Fibroblast of lung (primary cell): ENCODE measurements around the gene TSPAN11. TPM values are rescaled to one million over a fixed set of nuclear protein-coding genes. Genes with fewer than 3 reads are reported as not detected.

ENCODE experiments used
- DNase-seq, 2 donors: peaks; one replicate each; pipeline versions ENCODE4 v3.0.0 to v3.0.0-alpha.2; 2010; ENCODE audit warnings: low read depth in 2 of 2
- H2AFZ ChIP-seq: 2 replicates; pipeline ENCODE4 v1.5.1; 2012; ENCODE audit warnings: low read length, control low read depth, inconsistent platforms
- H3K27ac ChIP-seq: 2 replicates; pipeline ENCODE4 v1.5.1; 2011; ENCODE audit warnings: low read length, control low read depth; ENCODE audit not compliant: insufficient read depth
- H3K27me3 ChIP-seq: 2 replicates; pipeline ENCODE4 v1.5.1; 2011; ENCODE audit warnings: mild to moderate bottlenecking, low read length; ENCODE audit not compliant: control insufficient read depth, insufficient read depth
- H3K36me3 ChIP-seq: 2 replicates; pipeline ENCODE4 v1.5.1; 2011; ENCODE audit warnings: low read length; ENCODE audit not compliant: control insufficient read depth, insufficient read depth
- H3K4me1 ChIP-seq: 2 replicates; pipeline ENCODE4 v1.5.1; 2011; ENCODE audit warnings: low read length; ENCODE audit not compliant: control insufficient read depth, insufficient read depth; ENCODE audit errors: extremely low read depth
- H3K4me2 ChIP-seq: 2 replicates; pipeline ENCODE4 v1.5.1; 2011; ENCODE audit warnings: low read length, control low read depth; ENCODE audit not compliant: insufficient read depth; ENCODE audit errors: extremely low read depth
- H3K4me3 ChIP-seq, 4 experiments: fragments of 200-600 bp in 1 of 4; sonication (generic) in 1 of 4; replicated peaks in 1 of 4; 2 replicates each; pipeline ENCODE4 v1.5.1; 2011 to 2016; ENCODE audit warnings: low read length in 4 of 4, low read depth in 3 of 4, mild to moderate bottlenecking in 3 of 4, control low read depth in 2 of 4, inconsistent platforms in 1 of 4, mixed read lengths in 1 of 4; ENCODE audit not compliant: insufficient read depth in 1 of 4; ENCODE audit errors: control extremely low read depth in 1 of 4
- H3K79me2 ChIP-seq: 2 replicates; pipeline ENCODE4 v1.5.1; 2012; ENCODE audit warnings: mild to moderate bottlenecking, low read length, inconsistent platforms; ENCODE audit not compliant: control insufficient read depth, insufficient read depth
- H3K9ac ChIP-seq: 2 replicates; pipeline ENCODE4 v1.5.1; 2011; ENCODE audit warnings: mild to moderate bottlenecking, low read length, control low read depth; ENCODE audit not compliant: insufficient read depth
- H3K9me3 ChIP-seq: 2 replicates; pipeline ENCODE4 v1.5.1; 2012; ENCODE audit warnings: low read depth, low read length; ENCODE audit not compliant: control insufficient read depth, insufficient read depth
- H4K20me1 ChIP-seq: 2 replicates; pipeline ENCODE4 v1.5.1; 2011; ENCODE audit warnings: low read length; ENCODE audit not compliant: control insufficient read depth, insufficient read depth; ENCODE audit errors: extremely low read depth
- EZH2 ChIP-seq: IDR thresholded peaks from 2 replicates; pipeline ENCODE4 v1.5.1; 2012; ENCODE audit warnings: low read length, control low read depth, mild to moderate bottlenecking; ENCODE audit errors: missing control alignments
- polyA plus RNA-seq, 2 donors: library from polyadenylated mRNA; depleted of rRNA in 1 of 2; stranded (reverse) in 1 of 2; unstranded in 1 of 2; fragments of >200 nt; gene quantifications; 2 replicates each; pipeline ENCODE4 v1.2.1, GENCODE V29; 2011 to 2012; ENCODE audit warnings: missing spikeins in 1 of 2
- total RNA-seq: library from RNA; depleted of rRNA; stranded (reverse); fragments of >200 nt; gene quantifications from 2 replicates; pipeline ENCODE4 v1.2.1, GENCODE V29; 2014
- TF ChIP-seq, protein P1 (sequence below), 2 donors: IDR thresholded peaks in 1 of 2; conservative IDR thresholded peaks in 1 of 2; 1 replicate in 1 of 2; 2 replicates in 1 of 2; pipeline ENCODE4 v1.5.1; 2011 to 2012; ENCODE audit warnings: low read length in 2 of 2, control low read depth in 1 of 2, inconsistent platforms in 1 of 2, low read depth in 1 of 2, mild to moderate bottlenecking in 1 of 2

Gene TSPAN11
- total and polyA plus RNA-seq, 2 donors (not counting 1 experiment from before 2014, with no cell fraction given): 0.02 to 2.6 TPM

DNA sequence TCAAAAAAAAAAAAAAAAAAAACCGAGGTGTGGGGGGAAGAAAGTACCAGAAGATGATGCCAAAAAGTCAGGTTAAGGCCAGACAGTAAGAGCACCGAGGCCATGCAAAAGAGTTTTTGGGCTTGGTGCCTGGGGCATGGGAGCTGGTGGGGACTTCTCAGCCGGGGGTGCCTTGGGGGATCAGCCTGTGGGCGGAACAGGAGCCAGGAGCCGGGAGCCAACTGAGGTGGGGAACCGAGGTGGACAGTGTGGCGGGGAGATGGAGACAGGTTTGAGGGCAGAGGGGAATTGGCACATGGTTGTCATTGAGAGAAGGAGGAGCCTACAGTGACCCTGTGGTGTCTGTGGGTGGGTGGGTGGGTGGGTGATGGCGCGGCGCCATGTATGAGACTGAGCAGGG lies 33.2 kb downstream of the TSPAN11 start:
- no peaks in the 10 kb centered on the region for H4K20me1 ChIP-seq
- H3K9ac ChIP-seq: no peak overlapping the region
- no peaks in the 10 kb centered on the region for H3K79me2 ChIP-seq
- H3K4me1 ChIP-seq: no peaks in the 10 kb centered on the region
- no peaks in the 10 kb centered on the region for H3K36me3 ChIP-seq
- TF ChIP-seq, protein P1, sequence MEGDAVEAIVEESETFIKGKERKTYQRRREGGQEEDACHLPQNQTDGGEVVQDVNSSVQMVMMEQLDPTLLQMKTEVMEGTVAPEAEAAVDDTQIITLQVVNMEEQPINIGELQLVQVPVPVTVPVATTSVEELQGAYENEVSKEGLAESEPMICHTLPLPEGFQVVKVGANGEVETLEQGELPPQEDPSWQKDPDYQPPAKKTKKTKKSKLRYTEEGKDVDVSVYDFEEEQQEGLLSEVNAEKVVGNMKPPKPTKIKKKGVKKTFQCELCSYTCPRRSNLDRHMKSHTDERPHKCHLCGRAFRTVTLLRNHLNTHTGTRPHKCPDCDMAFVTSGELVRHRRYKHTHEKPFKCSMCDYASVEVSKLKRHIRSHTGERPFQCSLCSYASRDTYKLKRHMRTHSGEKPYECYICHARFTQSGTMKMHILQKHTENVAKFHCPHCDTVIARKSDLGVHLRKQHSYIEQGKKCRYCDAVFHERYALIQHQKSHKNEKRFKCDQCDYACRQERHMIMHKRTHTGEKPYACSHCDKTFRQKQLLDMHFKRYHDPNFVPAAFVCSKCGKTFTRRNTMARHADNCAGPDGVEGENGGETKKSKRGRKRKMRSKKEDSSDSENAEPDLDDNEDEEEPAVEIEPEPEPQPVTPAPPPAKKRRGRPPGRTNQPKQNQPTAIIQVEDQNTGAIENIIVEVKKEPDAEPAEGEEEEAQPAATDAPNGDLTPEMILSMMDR (conservative IDR thresholded peaks at IDR 0.05 in 1 of 2, IDR thresholded peaks at IDR 0.05 in 1 of 2; ENCODE audit: low read depth in 1 of 2, low read length in 2 of 2): no peak
- no peak overlapping the region for H3K27ac ChIP-seq
- H3K27me3 ChIP-seq: no peaks in the 10 kb centered on the region
- H3K4me2 ChIP-seq: no peak overlapping the region
- H3K4me3 ChIP-seq: no peak overlapping the region
- H2AFZ ChIP-seq: no peak overlapping the region
- H3K9me3 ChIP-seq: no peaks in the 10 kb centered on the region
- DNase-seq: no peak

DNA sequence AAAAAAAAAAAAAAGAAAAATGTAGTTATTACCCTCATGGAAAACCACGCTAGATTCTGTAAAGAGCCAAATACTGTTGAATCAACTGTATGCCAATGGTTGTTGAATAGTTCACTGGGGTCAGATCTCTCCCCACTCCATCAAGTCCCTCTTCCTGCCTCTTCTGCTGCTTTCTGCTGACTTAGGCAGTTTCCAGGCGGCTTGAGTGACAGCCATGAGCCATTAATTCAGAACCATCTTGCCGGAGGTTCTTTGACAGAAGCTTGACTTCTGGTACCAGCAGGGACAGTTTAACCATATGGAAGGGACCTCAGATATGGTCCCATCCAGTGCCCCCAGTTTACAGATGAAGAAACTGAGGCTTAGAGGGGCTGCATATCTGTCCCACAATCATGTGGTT lies 34.5 kb downstream of the TSPAN11 start:
- Histone ChIP-seq H2AFZ (no peak overlapping the region), H3K36me3 (no peaks in the 10 kb centered on the region), H3K27ac (no peak overlapping the region), H3K27me3 (no peaks in the 10 kb centered on the region), H3K9me3 (no peaks in the 10 kb centered on the region), H3K79me2 (no peaks in the 10 kb centered on the region), H3K9ac (no peak overlapping the region), H3K4me3 (no peak overlapping the region), H3K4me1 (no peaks in the 10 kb centered on the region), H4K20me1 (no peaks in the 10 kb centered on the region), H3K4me2 (no peak overlapping the region)
- DNase-seq: no peak
- no peak for TF ChIP-seq EZH2
- TF ChIP-seq, protein P1 (conservative IDR thresholded peaks at IDR 0.05 in 1 of 2, IDR thresholded peaks at IDR 0.05 in 1 of 2; ENCODE audit: low read depth in 1 of 2, low read length in 2 of 2): no peak

DNA sequence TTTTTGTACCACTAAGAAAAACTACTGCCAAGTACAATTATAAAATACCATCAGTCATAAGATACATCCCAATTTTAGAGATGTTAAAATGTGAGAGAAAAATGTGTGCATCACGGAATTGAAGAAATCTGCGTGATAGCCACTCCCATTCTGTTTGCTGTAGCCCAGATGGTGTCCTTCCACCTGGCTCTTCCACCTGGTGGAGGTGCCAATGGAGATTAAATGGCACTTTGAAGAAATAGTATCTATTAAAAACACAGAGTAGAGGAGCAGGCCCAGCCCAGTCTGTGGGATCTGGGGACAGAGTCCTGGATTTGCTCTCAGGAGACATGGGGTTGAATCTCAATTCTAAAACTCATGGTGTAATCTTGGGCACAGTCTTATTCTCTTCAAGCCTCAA lies 35.5 kb downstream of the TSPAN11 start:
- no peak overlapping the region for H3K27ac ChIP-seq
- no peak for DNase-seq
- H3K4me1 ChIP-seq: no peaks in the 10 kb centered on the region
- no peak overlapping the region for H3K4me2 ChIP-seq
- no peak overlapping the region for H3K9ac ChIP-seq
- no peaks in the 10 kb centered on the region for H3K9me3 ChIP-seq
- H3K79me2 ChIP-seq: no peaks in the 10 kb centered on the region
- no peaks in the 10 kb centered on the region for H3K36me3 ChIP-seq
- no peaks in the 10 kb centered on the region for H4K20me1 ChIP-seq
- no peak overlapping the region for H2AFZ ChIP-seq
- TF ChIP-seq, protein P1 (conservative IDR thresholded peaks at IDR 0.05 in 1 of 2, IDR thresholded peaks at IDR 0.05 in 1 of 2; ENCODE audit: low read depth in 1 of 2, low read length in 2 of 2): no peak
- no peak for TF ChIP-seq EZH2
- no peaks in the 10 kb centered on the region for H3K27me3 ChIP-seq
- no peak overlapping the region for H3K4me3 ChIP-seq
